Small intestine (tissue), 7 donors: ENCODE measurements around the gene PLEKHA8. TPM values are rescaled to one million over a fixed set of nuclear protein-coding genes. Genes with fewer than 3 reads are reported as not detected.
"Not testable (repeated sequence)": the region's sequence is repeated elsewhere in the genome, so short reads cannot be mapped to it uniquely, and the experiment has no call there.

ENCODE experiments used
- DNase-seq, 2 donors: peaks; one replicate each; pipeline versions ENCODE4 v3.0.0 to v3.0.0-alpha.2; 2013
- FAIRE-seq: peaks from 2 replicates; lab custom pipeline; 2012; peaks lifted over from hg19 to GRCh38; lab: Jason Lieb, UNC
- H3K27ac ChIP-seq, 3 donors: one replicate each; pipeline ENCODE4 v1.5.1; 2013; ENCODE audit warnings: low read length in 2 of 3, mild to moderate bottlenecking in 2 of 3, control low read depth in 1 of 3, inconsistent platforms in 1 of 3, low read depth in 1 of 3, moderate library complexity in 1 of 3
- H3K27me3 ChIP-seq, 3 donors: one replicate each; pipeline ENCODE4 v1.6.1; 2013; ENCODE audit warnings: low read length in 3 of 3, inconsistent platforms in 1 of 3; ENCODE audit not compliant: control insufficient read depth in 3 of 3, insufficient read depth in 3 of 3
- H3K36me3 ChIP-seq, 3 donors: one replicate each; pipeline ENCODE4 v1.6.1; 2013; ENCODE audit warnings: low read length in 3 of 3, inconsistent platforms in 1 of 3, low read depth in 1 of 3, mild to moderate bottlenecking in 1 of 3, moderate library complexity in 1 of 3; ENCODE audit not compliant: control insufficient read depth in 3 of 3, insufficient read depth in 2 of 3
- H3K4me1 ChIP-seq, 3 donors: one replicate each; pipeline ENCODE4 v1.6.1; 2013; ENCODE audit warnings: low read length in 2 of 3, inconsistent platforms in 1 of 3, low read depth in 1 of 3, mild to moderate bottlenecking in 1 of 3, moderate library complexity in 1 of 3; ENCODE audit not compliant: control insufficient read depth in 3 of 3, insufficient read depth in 2 of 3
- H3K4me3 ChIP-seq, 3 donors: one replicate each; pipeline ENCODE4 v1.5.1; 2013; ENCODE audit warnings: low read length in 3 of 3, control low read depth in 1 of 3, inconsistent platforms in 1 of 3, low read depth in 1 of 3, mild to moderate bottlenecking in 1 of 3, moderate library complexity in 1 of 3
- H3K9me3 ChIP-seq, 2 donors: one replicate each; pipeline ENCODE4 v1.6.1; 2013; ENCODE audit warnings: low read depth in 1 of 2, low read length in 1 of 2; ENCODE audit not compliant: control insufficient read depth in 2 of 2, insufficient read depth in 1 of 2
- WGBS, 3 donors: extraction: QIAGEN DNeasy Blood & Tissue Kit; methylation state at CpG; one replicate each; pipeline ENCODE4 v1.1.7; 2013; 5-methylcytosine and 5-hydroxymethylcytosine counted together
- polyA plus RNA-seq, 4 donors: library from polyadenylated mRNA; stranded (reverse) in 3 of 4; unstranded in 1 of 4; fragments of 200-250 nt in 3 of 4; fragments of 120-200 nt in 1 of 4; gene quantifications; one replicate each; pipeline versions ENCODE4 v1.2.1 to v1.2.3, GENCODE V29; 2013
- donor health status: healthy with polysubstance abuse.
- donor health status: control.
- donor health status: control.
- donor health status: Bipolar disorder and iron deficiency.
- donor health status: healthy.

PLEKHA8 gene
- polyA plus RNA-seq, 4 donors = 3.8 to 5.0 (median 4.4) TPM

DNA sequence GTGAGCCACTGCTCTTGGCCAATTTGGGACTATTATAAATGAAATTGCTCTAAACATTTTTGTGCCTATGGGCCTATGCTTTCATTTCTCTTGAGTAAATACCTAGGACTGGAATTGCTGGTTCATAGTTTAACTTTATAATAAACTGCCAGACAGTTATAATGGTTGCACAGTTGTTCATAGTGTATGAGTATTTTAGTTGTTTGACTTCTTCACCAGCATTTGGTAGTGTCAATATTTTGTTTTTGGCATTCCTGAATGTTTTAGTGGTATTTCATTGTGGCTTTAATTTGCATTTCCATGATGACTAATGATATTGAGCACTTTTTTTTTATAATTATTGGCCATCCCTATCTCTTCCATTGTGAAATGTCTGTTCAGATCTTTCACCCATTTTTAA, 29.5 kb downstream of the PLEKHA8 start:
- no peak overlapping the region for H3K27ac ChIP-seq
- FAIRE-seq (no peak), DNase-seq (no peak)
- H3K36me3 ChIP-seq = peaks cover 0 to 6% (median 4%) of the 10 kb centered on the region in 3 donors
- H3K27me3 ChIP-seq = no peaks in the 10 kb centered on the region
- no peak overlapping the region for H3K4me3 ChIP-seq
- no peaks in the 10 kb centered on the region for H3K9me3 ChIP-seq
- H3K4me1 ChIP-seq = no peaks in the 10 kb centered on the region

DNA sequence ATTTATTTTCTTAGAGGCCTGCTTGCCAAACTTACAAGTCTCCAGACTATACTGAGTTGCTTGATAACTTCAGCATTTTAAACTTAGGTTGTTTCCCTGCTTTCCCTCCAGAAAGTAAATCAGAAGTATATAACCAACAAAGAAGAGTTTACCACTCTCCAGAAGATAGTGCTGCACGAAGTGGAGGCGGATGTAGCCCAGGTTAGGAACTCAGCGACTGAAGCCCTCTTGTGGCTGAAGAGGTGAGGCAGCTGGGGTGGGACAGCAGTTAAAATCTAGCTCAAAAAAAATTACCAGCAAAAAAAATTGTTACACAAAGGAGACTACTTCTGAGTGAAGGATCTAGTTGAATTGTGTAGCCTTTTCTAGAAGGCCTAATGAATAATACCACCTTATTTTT, 33.6 kb downstream of the PLEKHA8 start:
- WGBS, 3 donors = 27 to 35% (median 31%) methylated on average over 3 of the region's 3 CpGs
- H3K4me3 ChIP-seq, H3K27ac ChIP-seq, H3K4me1 ChIP-seq, H3K9me3 ChIP-seq, FAIRE-seq, H3K27me3 ChIP-seq: not testable (repeated sequence)
- H3K36me3 ChIP-seq = peaks cover 0 to 10% (median 7%) of the 10 kb centered on the region in 3 donors
- peak; percentile 5 to 28 for DNase-seq

DNA sequence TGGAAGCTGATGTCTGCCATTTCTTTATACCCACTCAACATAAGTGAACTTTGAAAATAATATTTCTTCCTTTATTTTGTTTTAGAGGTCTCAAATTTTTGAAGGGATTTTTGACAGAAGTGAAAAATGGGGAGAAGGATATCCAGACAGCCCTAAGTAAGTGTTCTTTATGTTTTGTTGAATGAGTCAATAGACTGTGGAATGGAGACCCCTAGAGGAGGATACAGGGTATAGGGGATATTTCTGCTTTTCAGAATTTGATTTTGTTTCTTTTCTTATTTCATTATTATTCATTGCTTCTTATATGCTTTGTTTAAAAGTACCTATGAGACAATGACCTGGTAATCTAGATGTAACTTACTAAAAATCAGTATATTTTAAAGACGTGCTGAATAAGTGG, 34.4 kb downstream of the PLEKHA8 start:
- H3K4me1 ChIP-seq = no peaks in the 10 kb centered on the region
- DNase-seq (peak; percentile 19 to 36), FAIRE-seq (peak; percentile 65)
- peaks cover 0 to 10% (median 7%) of the 10 kb centered on the region in 3 donors for H3K36me3 ChIP-seq
- H3K9me3 ChIP-seq = no peaks in the 10 kb centered on the region
- H3K27ac ChIP-seq = no peak overlapping the region
- no peak overlapping the region for H3K4me3 ChIP-seq
- H3K27me3 ChIP-seq = no peaks in the 10 kb centered on the region
- 76 to 88% (median 84%) methylated on average over 1 of the region's 1 CpG for WGBS, 3 donors

DNA sequence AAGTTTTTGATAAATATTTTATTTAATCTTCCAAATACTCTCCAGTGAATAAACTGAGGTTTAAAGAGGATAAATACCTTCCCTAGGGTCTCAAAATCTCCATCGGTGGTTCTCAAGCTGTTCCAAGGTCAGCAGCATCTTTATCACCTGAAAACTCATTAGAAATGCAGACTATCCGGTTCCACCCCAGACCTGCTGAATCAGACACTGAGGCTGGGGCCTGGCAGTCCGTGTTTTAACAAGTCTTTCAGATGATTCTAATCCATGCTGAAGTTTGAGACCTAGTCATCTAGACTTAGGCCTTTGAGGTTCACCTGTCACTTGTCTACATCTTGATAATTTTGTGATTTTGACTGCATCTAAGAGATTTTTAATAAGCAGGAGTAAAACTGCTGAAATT, 37.5 kb downstream of the PLEKHA8 start:
- DNase-seq = no peak
- H3K9me3 ChIP-seq = no peaks in the 10 kb centered on the region
- H3K27ac ChIP-seq = no peak overlapping the region
- WGBS, 3 donors = 68 to 78% (median 76%) methylated on average over 3 of the region's 3 CpGs
- no peak for FAIRE-seq
- H3K4me1 ChIP-seq = no peaks in the 10 kb centered on the region
- H3K27me3 ChIP-seq = no peaks in the 10 kb centered on the region
- H3K4me3 ChIP-seq = no peak overlapping the region
- H3K36me3 ChIP-seq = peaks cover 2 to 11% (median 3%) of the 10 kb centered on the region in 3 donors

DNA sequence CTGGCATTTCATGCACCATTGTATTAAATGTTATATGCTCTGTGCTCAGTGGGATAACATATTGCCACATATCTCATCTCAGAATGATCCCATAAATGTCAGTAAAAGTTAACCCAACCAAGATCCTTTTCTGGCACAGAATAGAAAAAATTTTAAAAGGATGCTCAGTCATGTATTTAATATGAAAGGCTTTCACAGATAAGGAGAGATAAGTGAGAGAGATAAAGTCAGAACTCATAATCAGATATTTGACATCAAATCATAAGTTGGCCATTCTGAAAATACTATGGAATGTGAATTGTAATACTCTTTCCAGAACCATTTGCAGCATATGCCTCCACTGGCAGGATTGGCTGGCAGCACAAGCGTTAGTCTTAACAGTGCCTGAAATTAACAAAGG, 38.5 kb downstream of the PLEKHA8 start:
- Histone ChIP-seq H3K27ac (no peak overlapping the region), H3K4me3 (no peak overlapping the region), H3K36me3 (peaks cover 2 to 11% (median 6%) of the 10 kb centered on the region in 3 donors), H3K9me3 (no peaks in the 10 kb centered on the region), H3K27me3 (no peaks in the 10 kb centered on the region), H3K4me1 (no peaks in the 10 kb centered on the region)
- DNase-seq (no peak), FAIRE-seq (no peak)
- WGBS, 3 donors = 95 to 100% (median 100%) methylated on average over 1 of the region's 1 CpG

DNA sequence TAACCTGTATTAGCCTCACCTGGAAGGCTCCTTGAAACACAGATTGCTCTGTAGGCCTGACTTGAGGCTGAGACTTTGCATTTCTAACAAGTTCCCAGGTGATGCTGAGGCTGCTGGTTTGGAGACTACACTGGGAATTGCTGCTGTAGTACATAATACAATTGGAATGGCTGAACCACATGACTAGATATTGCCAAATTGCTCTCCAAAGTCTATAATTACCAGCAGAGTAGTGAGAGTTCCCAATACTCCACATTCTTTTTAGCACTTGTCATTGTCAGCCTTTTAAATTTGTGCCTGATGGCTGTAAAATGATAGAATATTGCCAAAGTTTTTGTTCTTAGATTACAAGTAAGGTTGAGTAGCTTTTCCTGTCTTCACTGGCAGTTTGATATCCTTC, 39.9 kb downstream of the PLEKHA8 start:
- no peak for DNase-seq
- Histone ChIP-seq H3K9me3 (no peaks in the 10 kb centered on the region), H3K27me3 (no peaks in the 10 kb centered on the region), H3K27ac (no peak overlapping the region), H3K4me3 (no peak overlapping the region), H3K4me1 (no peaks in the 10 kb centered on the region), H3K36me3 (peaks cover 2 to 9% (median 6%) of the 10 kb centered on the region in 3 donors)
- no peak for FAIRE-seq

DNA sequence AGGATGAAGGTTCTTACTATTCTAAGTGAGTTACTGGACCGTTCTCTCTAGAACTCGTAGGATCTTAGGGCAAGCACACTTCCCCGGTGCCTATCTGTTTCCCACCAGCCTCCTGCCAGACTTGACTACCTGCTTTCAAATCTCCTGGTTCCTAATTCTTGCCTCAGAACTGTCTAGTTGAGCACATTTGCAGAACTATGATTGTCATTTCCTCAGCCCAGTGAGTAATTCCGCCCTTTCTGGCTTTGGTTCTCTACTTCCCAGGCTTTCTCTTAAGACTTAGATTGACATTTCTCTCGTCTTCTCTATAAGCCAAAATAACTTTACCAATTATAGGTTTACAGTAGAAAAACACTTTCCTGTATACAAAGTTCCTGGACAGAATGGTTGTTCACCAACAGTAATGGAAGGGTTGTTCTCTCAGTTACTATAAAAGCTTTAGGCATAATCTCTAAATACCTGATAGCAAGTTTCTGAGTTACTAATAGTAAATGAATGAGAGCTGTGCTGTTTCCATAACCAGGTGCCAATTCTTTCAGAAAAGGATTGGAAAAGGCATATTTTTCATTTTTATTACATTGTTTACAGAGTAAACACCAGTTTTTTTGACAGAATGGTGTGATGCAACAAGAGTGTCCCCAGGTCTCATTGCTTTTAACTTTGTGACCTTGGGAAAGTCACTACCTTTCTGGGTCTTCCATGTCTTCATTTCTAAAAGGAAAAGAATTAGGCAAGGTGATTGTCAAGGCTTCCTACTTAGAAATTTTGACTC, 41.1 kb downstream of the PLEKHA8 start:
- Histone ChIP-seq H3K4me3 (no peak overlapping the region), H3K27me3 (no peaks in the 10 kb centered on the region), H3K9me3 (no peaks in the 10 kb centered on the region), H3K27ac (no peak overlapping the region), H3K36me3 (peaks cover 2 to 3% (median 2%) of the 10 kb centered on the region in 3 donors), H3K4me1 (no peaks in the 10 kb centered on the region)
- DNase-seq = no peak
- no peak for FAIRE-seq
- WGBS, 3 donors = 80 to 91% (median 84%) methylated on average over 5 of the region's 5 CpGs

DNA sequence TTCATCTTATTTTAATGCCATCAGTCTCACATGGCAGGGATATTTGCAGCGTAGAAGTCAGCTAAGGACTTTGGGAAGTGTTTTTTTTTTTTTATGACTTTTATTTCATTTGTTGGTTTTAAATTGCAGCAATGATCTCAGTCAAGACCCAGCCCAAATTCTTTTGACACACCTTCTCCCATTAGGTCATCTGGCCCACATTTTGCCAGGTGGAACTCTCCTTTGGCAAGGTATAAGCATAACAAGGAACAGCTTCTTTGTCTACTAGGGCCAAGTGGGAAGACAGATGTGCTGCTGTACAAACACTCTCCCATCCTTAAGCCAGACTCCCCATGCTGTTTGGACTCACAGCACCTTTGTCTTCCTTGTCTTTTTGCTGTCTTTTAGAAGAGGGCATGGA, 41.8 kb downstream of the PLEKHA8 start:
- WGBS, 3 donors = 0 to 20% (median 8%) methylated on average over 1 of the region's 1 CpG
- FAIRE-seq = no peak
- H3K27me3 ChIP-seq = no peaks in the 10 kb centered on the region
- H3K4me1 ChIP-seq = no peaks in the 10 kb centered on the region
- peaks cover 2 to 3% (median 2%) of the 10 kb centered on the region in 3 donors for H3K36me3 ChIP-seq
- DNase-seq = no peak
- H3K4me3 ChIP-seq = no peak overlapping the region
- no peak overlapping the region for H3K27ac ChIP-seq
- no peaks in the 10 kb centered on the region for H3K9me3 ChIP-seq

DNA sequence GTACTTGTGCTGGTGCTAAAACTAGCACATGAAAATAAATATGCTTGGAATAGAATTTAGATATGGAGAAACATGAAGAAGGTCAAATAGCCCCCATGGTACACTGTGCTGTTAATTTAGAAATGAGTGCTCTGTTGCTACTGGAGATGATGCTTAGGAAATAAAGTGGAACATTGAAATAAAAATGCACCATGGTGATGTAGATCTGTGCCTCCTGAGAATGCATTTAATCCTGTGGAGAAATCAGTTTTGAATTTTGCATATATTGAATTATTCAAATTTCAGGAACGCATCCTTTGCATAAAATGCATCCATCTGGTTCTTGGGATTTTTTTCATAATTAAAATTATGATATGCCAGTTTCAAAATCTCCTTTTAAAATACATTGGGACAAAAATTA, 44.5 kb downstream of the PLEKHA8 start:
- no peaks in the 10 kb centered on the region for H3K4me1 ChIP-seq
- no peaks in the 10 kb centered on the region for H3K9me3 ChIP-seq
- DNase-seq = no peak
- no peaks in the 10 kb centered on the region for H3K27me3 ChIP-seq
- H3K36me3 ChIP-seq = peaks cover 2% of the 10 kb centered on the region in 3 donors
- no peak overlapping the region for H3K4me3 ChIP-seq
- no peak overlapping the region for H3K27ac ChIP-seq
- FAIRE-seq = no peak
- WGBS, 3 donors = 95 to 100% (median 95%) methylated on average over 1 of the region's 1 CpG
